Peyer's patch (tissue), 4 donors: ENCODE data around the gene RPS23. TPM values are rescaled to one million over a fixed set of nuclear protein-coding genes. Genes with fewer than 3 reads are reported as not detected.

ENCODE experiments used
- DNase-seq, 3 donors: peaks; one replicate each; pipeline ENCODE4 v3.0.0-alpha.2; 2017 to 2019
- H3K27ac ChIP-seq, 4 donors: fragments of 200-600 bp; sonication (generic); one replicate each; pipeline ENCODE4 v1.5.1; 2016 to 2019
- H3K27me3 ChIP-seq, 2 donors: fragments of 200-600 bp; sonication (generic); one replicate each; pipeline ENCODE4 v1.5.1; 2019
- H3K36me3 ChIP-seq, 3 donors: fragments of 200-600 bp; sonication (generic); one replicate each; pipeline ENCODE4 v1.5.1; 2016 to 2019
- H3K4me1 ChIP-seq, 4 donors: fragments of 200-600 bp; sonication (generic); one replicate each; pipeline ENCODE4 v1.5.1; 2016 to 2019
- H3K4me3 ChIP-seq, 4 donors: fragments of 200-600 bp; sonication (generic); 1 replicate in 3 of 4; 2 replicates in 1 of 4; pipeline ENCODE4 v1.5.1; 2016 to 2019; ENCODE audit warnings: mild to moderate bottlenecking in 1 of 4
- H3K9me3 ChIP-seq, 4 donors: fragments of 200-600 bp; sonication (generic); one replicate each; pipeline ENCODE4 v1.5.1; 2016 to 2019; ENCODE audit warnings: mild to moderate bottlenecking in 1 of 4
- CTCF ChIP-seq, 6 experiments: fragments of 450-650 bp in 4 of 6; fragments of 200-600 bp in 2 of 6; sonication (generic) in 1 of 6; IDR thresholded peaks; one replicate each; pipeline ENCODE4 v1.5.1; 2017 to 2019; ENCODE audit warnings: antibody characterized with exemption in 6 of 6, mild to moderate bottlenecking in 3 of 6, moderate library complexity in 1 of 6
- POLR2A ChIP-seq, 2 donors: fragments of 450-650 bp; IDR thresholded peaks; one replicate each; pipeline ENCODE4 v1.5.1; 2017; ENCODE audit warnings: antibody characterized with exemption in 2 of 2, mild to moderate bottlenecking in 2 of 2, moderate library complexity in 2 of 2
- total RNA-seq, 4 donors: library from RNA; depleted of rRNA; stranded (reverse); fragments of >200 nt; gene quantifications; one replicate each; pipeline ENCODE4 v1.1.0, GENCODE V29; 2016

Gene RPS23
- 1,000 to 10,000 TPM; 1,011 to 2,656 (median 1,224) TPM for total RNA-seq

GRCh38 chr5:82277987-82278710 lies at the start of gene RPS23:
Gene RPS23 (minus strand): TSS chr5:82278354. CDS start chr5:82278323, 31 bp downstream.
- Histone ChIP-seq H3K9me3 (no peaks in the 10 kb centered on the region), H3K36me3 (peaks cover 0 to 29% (median 0%) of the 10 kb centered on the region in 3 donors), H3K27ac (peak within 1 kb of the TSS; percentile 65 to 80 (median 76)), H3K27me3 (no peaks in the 10 kb centered on the region), H3K4me1 (peaks cover 0 to 14% (median 2%) of the 10 kb centered on the region in 4 donors), H3K4me3 (peak within 1 kb of the TSS; percentile 65 to 87 (median 74))
- DNase-seq = peak; percentile 90 to 96 (median 91)
- TF ChIP-seq POLR2A (IDR thresholded peaks at IDR 0.05) (peak; percentile 65 to 74), CTCF (IDR thresholded peaks at IDR 0.05) (peak in 1 of 6 experiments; percentile 3)

GRCh38 chr5:82327941-82328340 lies 49.8 kb upstream of the RPS23 start:
- no peak overlapping the region for H3K27ac ChIP-seq
- H3K9me3 ChIP-seq = no peaks in the 10 kb centered on the region
- no peaks in the 10 kb centered on the region for H3K36me3 ChIP-seq
- no peak for TF ChIP-seq CTCF (IDR thresholded peaks at IDR 0.05)
- no peak for TF ChIP-seq POLR2A (IDR thresholded peaks at IDR 0.05)
- no peaks in the 10 kb centered on the region for H3K4me1 ChIP-seq
- no peak overlapping the region for H3K4me3 ChIP-seq
- H3K27me3 ChIP-seq = no peaks in the 10 kb centered on the region
- no peak for DNase-seq

GRCh38 chr5:82325996-82326395 lies 47.8 kb upstream of the RPS23 start:
- H3K4me3 ChIP-seq = no peak overlapping the region
- no peak for TF ChIP-seq POLR2A (IDR thresholded peaks at IDR 0.05)

GRCh38 chr5:82325155-82325554 lies 47.0 kb upstream of the RPS23 start:
- no peak for DNase-seq
- Histone ChIP-seq H3K9me3 (no peaks in the 10 kb centered on the region), H3K27ac (no peak overlapping the region), H3K27me3 (no peaks in the 10 kb centered on the region), H3K4me3 (no peak overlapping the region), H3K36me3 (no peaks in the 10 kb centered on the region), H3K4me1 (no peaks in the 10 kb centered on the region)
- TF ChIP-seq CTCF (IDR thresholded peaks at IDR 0.05) = no peak
- no peak for TF ChIP-seq POLR2A (IDR thresholded peaks at IDR 0.05)

More at GRCh38 chr5:82325996-82326395, 47.8 kb upstream of the RPS23 start:
- no peaks in the 10 kb centered on the region for H3K9me3 ChIP-seq
- no peak overlapping the region for H3K27ac ChIP-seq
- H3K36me3 ChIP-seq = no peaks in the 10 kb centered on the region
- no peaks in the 10 kb centered on the region for H3K27me3 ChIP-seq
- no peaks in the 10 kb centered on the region for H3K4me1 ChIP-seq
- no peak for DNase-seq

GRCh38 chr5:82320966-82321365 lies 42.8 kb upstream of the RPS23 start:
- no peaks in the 10 kb centered on the region for H3K4me1 ChIP-seq
- DNase-seq = no peak
- H3K4me3 ChIP-seq = no peak overlapping the region
- no peak overlapping the region for H3K27ac ChIP-seq
- no peak for TF ChIP-seq POLR2A (IDR thresholded peaks at IDR 0.05)
- no peak for TF ChIP-seq CTCF (IDR thresholded peaks at IDR 0.05)
- no peaks in the 10 kb centered on the region for H3K27me3 ChIP-seq
- no peaks in the 10 kb centered on the region for H3K36me3 ChIP-seq
- H3K9me3 ChIP-seq = no peaks in the 10 kb centered on the region

GRCh38 chr5:82319651-82320376 lies 41.7 kb upstream of the RPS23 start:
- TF ChIP-seq CTCF (IDR thresholded peaks at IDR 0.05) (no peak), POLR2A (IDR thresholded peaks at IDR 0.05) (no peak)
- no peak for DNase-seq
- Histone ChIP-seq H3K36me3 (no peaks in the 10 kb centered on the region), H3K9me3 (no peaks in the 10 kb centered on the region), H3K4me1 (no peaks in the 10 kb centered on the region), H3K27ac (no peak overlapping the region), H3K4me3 (no peak overlapping the region), H3K27me3 (no peaks in the 10 kb centered on the region)
